Pancreas (tissue), 10 donors: ENCODE data around the gene LMOD1. TPM values are rescaled to one million over a fixed set of nuclear protein-coding genes. Genes with fewer than 3 reads are reported as not detected.
"Not testable (repeated sequence)": the region's sequence is repeated elsewhere in the genome, so short reads cannot be mapped to it uniquely, and the experiment has no call there.

Source experiments
- ATAC-seq, 4 donors: fragments of 200-7000 bp; cut with Tn5 transposase; one replicate each; pipeline versions ENCODE4 v1.8.0 to v1.9.1; 2020; ENCODE audit warnings: mild to moderate bottlenecking in 4 of 4, moderate library complexity in 4 of 4
- DNase-seq, 6 donors: peaks; one replicate each; pipeline ENCODE4 v3.0.0-alpha.2; 2020
- FAIRE-seq: peaks from 2 replicates; lab custom pipeline; 2012; peaks lifted over from hg19 to GRCh38; lab: Jason Lieb, UNC
- H3K27ac ChIP-seq, 4 donors: fragments of 200-600 bp; sonication (generic); 1 replicate in 3 of 4; 2 replicates in 1 of 4; pipeline versions ENCODE4 v1.5.0 to v1.8.0; 2020
- H3K27me3 ChIP-seq, 4 donors: fragments of 200-600 bp; one replicate each; pipeline ENCODE4 v1.8.0; 2021
- H3K36me3 ChIP-seq, 3 donors: fragments of 200-600 bp; sonication (generic) in 1 of 3; one replicate each; pipeline versions ENCODE4 v1.5.0 to v1.8.0; 2020 to 2021
- H3K4me1 ChIP-seq, 3 donors: fragments of 200-600 bp; one replicate each; pipeline ENCODE4 v1.8.0; 2021
- H3K4me3 ChIP-seq, 4 donors: fragments of 200-600 bp; sonication (generic) in 2 of 4; one replicate each; pipeline versions ENCODE4 v1.5.0 to v1.8.0; 2020 to 2021
- H3K9me3 ChIP-seq, 4 donors: fragments of 200-600 bp; one replicate each; pipeline ENCODE4 v1.8.0; 2021
- WGBS, 2 donors: extraction: QIAGEN DNeasy Blood & Tissue Kit; methylation state at CpG; one replicate each; pipeline ENCODE4 v1.1.7; 2013; 5-methylcytosine and 5-hydroxymethylcytosine counted together
- intact Hi-C, 3 donors: fragments of 100-400 bp; cut with DNase I; formaldehyde crosslinking; loops; one replicate each; pipeline versions ENCODE4 v1.11.1 to v1.14.2; 2022
- polyA plus RNA-seq, 2 donors: library from polyadenylated mRNA; stranded (reverse); fragments of 200-250 nt; gene quantifications; one replicate each; pipeline ENCODE4 v1.2.3, GENCODE V29; 2013
- total RNA-seq, 6 donors: library from RNA; stranded (reverse); fragmentation: NEBNext Ultra II Directional in 4 of 6; extraction: Animal tissue kit (Norgen Biotek cat#: 25700) in 4 of 6; gene quantifications; one replicate each; pipeline versions ENCODE4 v1.2.1 to v1.2.4, GENCODE V29; 2021 to 2023
- TF ChIP-seq, protein P1 (sequence below), 4 donors: fragments of 200-600 bp; sonication (generic) in 3 of 4; IDR thresholded peaks; one replicate each; pipeline versions ENCODE4 v1.5.0 to v1.8.0; 2021; ENCODE audit warnings: antibody characterized with exemption in 4 of 4
- donor health status: healthy with polysubstance abuse.
- donor health status: DM: no; HTN: no; CAD: no; lungs with moderate emphysema.
- donor health status: DM: no; HTN: no; CAD: no.
- donor health status: control.
- donor health status: control.
- donor health status: Bipolar disorder and iron deficiency.
- donor health status: DM: yes; HTN: yes; CAD: no.
- donor health status: DM: no; HTN: no; CAD: no.
- donor health status: DM: no; HTN: no; CAD: no.
- donor health status: DM: yes; HTN: yes; CAD: no.

LMOD1 gene
- total and polyA plus RNA-seq, 8 donors: 0.67 to 13.6 (median 2.1) TPM

DNA sequence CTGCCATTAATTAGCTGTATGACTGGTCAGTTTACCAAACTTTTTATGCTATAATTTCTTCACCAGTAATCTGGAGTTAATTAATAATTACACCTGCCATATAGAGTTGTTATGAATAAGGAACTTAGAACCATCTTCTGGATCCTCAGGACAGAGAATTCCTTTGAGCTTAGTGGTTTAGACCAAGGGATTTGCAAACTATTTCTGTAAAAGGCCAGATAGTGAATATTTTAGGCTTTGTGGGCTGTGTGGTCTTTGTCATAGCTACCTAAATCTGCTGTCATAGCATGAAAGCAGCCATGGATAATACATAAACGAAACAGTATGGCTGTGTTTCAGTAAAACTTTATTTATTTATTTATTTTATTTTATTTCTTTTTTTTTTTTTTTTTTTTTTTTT lies 17.9 kb upstream of the LMOD1 start:
- TF ChIP-seq, protein P1, sequence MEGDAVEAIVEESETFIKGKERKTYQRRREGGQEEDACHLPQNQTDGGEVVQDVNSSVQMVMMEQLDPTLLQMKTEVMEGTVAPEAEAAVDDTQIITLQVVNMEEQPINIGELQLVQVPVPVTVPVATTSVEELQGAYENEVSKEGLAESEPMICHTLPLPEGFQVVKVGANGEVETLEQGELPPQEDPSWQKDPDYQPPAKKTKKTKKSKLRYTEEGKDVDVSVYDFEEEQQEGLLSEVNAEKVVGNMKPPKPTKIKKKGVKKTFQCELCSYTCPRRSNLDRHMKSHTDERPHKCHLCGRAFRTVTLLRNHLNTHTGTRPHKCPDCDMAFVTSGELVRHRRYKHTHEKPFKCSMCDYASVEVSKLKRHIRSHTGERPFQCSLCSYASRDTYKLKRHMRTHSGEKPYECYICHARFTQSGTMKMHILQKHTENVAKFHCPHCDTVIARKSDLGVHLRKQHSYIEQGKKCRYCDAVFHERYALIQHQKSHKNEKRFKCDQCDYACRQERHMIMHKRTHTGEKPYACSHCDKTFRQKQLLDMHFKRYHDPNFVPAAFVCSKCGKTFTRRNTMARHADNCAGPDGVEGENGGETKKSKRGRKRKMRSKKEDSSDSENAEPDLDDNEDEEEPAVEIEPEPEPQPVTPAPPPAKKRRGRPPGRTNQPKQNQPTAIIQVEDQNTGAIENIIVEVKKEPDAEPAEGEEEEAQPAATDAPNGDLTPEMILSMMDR (IDR thresholded peaks at IDR 0.05): no peak
- Histone ChIP-seq H3K36me3 (peaks cover 0 to 51% (median 28%) of the 10 kb centered on the region in 3 donors), H3K9me3 (no peaks in the 10 kb centered on the region), H3K4me1 (no peaks in the 10 kb centered on the region), H3K27me3 (no peaks in the 10 kb centered on the region), H3K4me3 (no peak overlapping the region), H3K27ac (no peak overlapping the region)
- DNase-seq (no peak), ATAC-seq (no peak), FAIRE-seq (no peak)
- WGBS, 2 donors: 79 to 82% methylated on average over 1 of the region's 1 CpG
- intact Hi-C loops: no loop called here

DNA sequence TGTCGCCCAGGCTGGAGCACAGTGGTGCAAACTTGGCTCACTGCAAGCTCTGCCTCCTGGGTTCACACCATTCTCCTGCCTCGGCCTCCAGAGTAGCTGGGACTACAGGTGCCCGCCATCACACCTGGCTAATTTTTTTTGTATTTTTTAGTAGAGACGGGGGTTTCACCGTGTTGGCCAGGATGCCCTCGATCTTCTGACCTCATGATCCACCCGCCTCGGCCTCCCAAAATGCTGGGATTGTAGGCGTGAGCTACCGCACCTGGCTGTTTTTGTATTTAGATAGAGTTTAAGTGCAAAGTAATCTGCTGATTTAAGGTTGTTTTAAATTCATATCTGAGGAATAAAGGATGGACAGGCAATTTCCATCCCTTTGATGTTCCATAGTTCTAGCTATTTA lies 16.0 kb upstream of the LMOD1 start:
- peaks cover 2 to 52% (median 35%) of the 10 kb centered on the region in 3 donors for H3K36me3 ChIP-seq
- H3K4me1 ChIP-seq, H3K4me3 ChIP-seq, H3K9me3 ChIP-seq, H3K27me3 ChIP-seq, intact Hi-C loops, H3K27ac ChIP-seq, ATAC-seq, FAIRE-seq, DNase-seq: not testable (repeated sequence)
- WGBS, 2 donors: 88 to 94% methylated on average over 10 of the region's 10 CpGs

DNA sequence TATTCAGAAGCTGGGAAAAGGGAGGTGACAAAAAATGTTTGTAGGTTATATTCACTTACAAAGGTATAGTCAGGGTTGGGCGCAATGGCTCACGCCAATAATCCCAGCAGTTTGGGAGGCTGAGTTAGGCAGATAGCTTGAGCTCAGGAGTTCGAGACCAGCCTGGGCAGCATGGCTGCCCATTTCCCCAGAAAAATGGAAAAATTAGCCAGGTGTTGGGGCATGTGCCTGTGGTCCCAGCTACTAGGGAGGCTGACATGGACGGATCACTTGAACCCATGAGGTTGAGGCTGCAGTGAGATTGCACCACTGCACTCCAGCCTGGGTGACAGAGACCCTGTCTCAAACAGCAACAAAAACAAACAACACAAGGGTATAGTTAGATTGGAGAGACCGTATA lies 12.0 kb upstream of the LMOD1 start:
- H3K27me3 ChIP-seq: no peaks in the 10 kb centered on the region
- no peak for ATAC-seq
- intact Hi-C loops: no loop called here
- TF ChIP-seq, protein P1 (IDR thresholded peaks at IDR 0.05): no peak
- H3K36me3 ChIP-seq: peaks cover 2 to 31% (median 21%) of the 10 kb centered on the region in 3 donors
- no peak overlapping the region for H3K27ac ChIP-seq
- peaks cover 0 to 12% (median 11%) of the 10 kb centered on the region in 3 donors for H3K4me1 ChIP-seq
- no peak overlapping the region for H3K4me3 ChIP-seq
- 81 to 91% methylated on average over 5 of the region's 5 CpGs for WGBS, 2 donors
- FAIRE-seq: no peak
- H3K9me3 ChIP-seq: no peaks in the 10 kb centered on the region
- no peak for DNase-seq

DNA sequence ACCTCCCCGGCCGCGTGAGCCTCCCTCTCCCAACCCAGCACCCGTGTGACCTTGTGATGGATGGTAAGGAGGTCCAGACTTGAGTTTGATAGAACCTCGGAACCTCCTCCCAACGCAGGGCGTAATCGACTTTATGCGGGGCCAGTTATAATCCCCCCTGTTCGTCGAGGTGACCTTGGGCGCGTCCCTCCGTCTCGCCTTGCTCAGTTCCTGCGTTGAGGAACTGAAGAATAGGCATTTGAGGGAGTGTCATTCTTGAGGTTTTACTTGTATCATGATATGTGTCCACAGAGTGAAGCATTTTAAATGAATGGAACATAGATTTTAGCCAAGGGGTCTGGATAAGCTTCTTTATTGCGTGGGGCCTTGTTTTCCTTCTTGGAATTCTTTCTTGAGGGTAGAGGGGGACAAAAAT lies 9.4 kb upstream of the LMOD1 start:
- DNase-seq: no peak
- peaks cover 2 to 18% (median 11%) of the 10 kb centered on the region in 3 donors for H3K36me3 ChIP-seq
- peak overlapping the region; percentile 69 to 85 (median 78) for H3K4me3 ChIP-seq
- intact Hi-C loops: no loop called here
- 0% methylated on average over 17 of the region's 17 CpGs for WGBS, 2 donors
- no peaks in the 10 kb centered on the region for H3K27me3 ChIP-seq
- TF ChIP-seq, protein P1 (IDR thresholded peaks at IDR 0.05): no peak
- H3K27ac ChIP-seq: peak overlapping the region; percentile 46 to 90 (median 78)
- ATAC-seq: peak; percentile 39 to 54 (median 50)
- FAIRE-seq: no peak
- peaks cover 0 to 12% (median 11%) of the 10 kb centered on the region in 3 donors for H3K4me1 ChIP-seq
- no peaks in the 10 kb centered on the region for H3K9me3 ChIP-seq

DNA sequence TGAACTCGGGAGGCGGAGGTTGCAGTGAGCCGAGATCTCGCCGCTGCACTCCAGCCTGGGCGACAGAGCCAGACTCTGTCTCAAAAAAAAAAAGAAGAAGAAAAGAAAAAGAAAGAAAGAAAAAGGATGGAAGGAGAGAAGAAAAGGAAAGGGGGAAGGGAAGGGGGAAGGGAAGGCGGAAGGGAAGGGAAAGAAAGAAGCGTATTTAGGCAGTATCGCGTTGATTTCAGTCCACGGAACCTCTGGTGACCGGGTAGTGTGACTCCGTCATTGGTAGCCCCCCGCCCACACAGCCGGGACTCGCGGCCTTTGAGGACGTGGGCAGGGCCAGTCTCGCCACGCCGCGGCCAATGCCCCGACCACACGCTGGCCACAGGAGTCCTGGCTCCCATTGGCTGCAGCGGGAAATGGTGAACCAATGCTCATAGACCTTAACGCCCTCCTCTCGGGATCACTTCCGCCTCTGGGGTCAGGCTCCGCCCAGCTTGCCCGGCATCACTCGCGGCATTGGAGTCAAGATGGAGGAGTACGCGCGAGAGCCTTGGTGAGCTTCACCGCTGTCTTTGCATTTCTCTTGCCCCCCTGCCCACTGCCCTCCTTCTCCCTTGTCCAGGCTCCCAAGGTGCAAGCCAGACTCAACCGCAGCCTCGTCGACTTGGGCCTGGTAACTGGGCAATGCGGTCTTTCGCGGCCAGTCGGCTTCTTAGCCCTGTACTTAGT lies 8.8 kb upstream of the LMOD1 start, which contains the start of gene TIMM17A:
TSS of gene TIMM17A (plus strand) at position 495 of the 720 bp plus-strand sequence. CDS start at position 519, 24 bp downstream.
- intact Hi-C loops: no loop called here
- FAIRE-seq (peak; percentile 84), ATAC-seq (peak; percentile 100), DNase-seq (peak; percentile 93 to 97 (median 95))
- TF ChIP-seq, protein P1 (IDR thresholded peaks at IDR 0.05): no peak
- H3K36me3 ChIP-seq: peaks cover 2 to 17% (median 11%) of the 10 kb centered on the region in 3 donors
- H3K27me3 ChIP-seq: no peaks in the 10 kb centered on the region
- H3K9me3 ChIP-seq: no peaks in the 10 kb centered on the region
- H3K4me1 ChIP-seq: peaks cover 0 to 12% (median 11%) of the 10 kb centered on the region in 3 donors
- H3K27ac ChIP-seq: peak within 1 kb of the TSS; percentile 66 to 90 (median 78)
- 1% methylated on average over 43 of the region's 43 CpGs for WGBS, 2 donors
- H3K4me3 ChIP-seq: peak within 1 kb of the TSS; percentile 69 to 85 (median 78)
